AG04449 (cell line): ENCODE measurements around the gene FBXO3.
"Not testable (repeated sequence)": the region's sequence is repeated elsewhere in the genome, so short reads cannot be mapped to it uniquely, and the experiment has no call there.

Experiments used
- CTCF ChIA-PET: fragments of 350-600 bp; formaldehyde crosslinking; extraction: SDS; loops from one replicate; lab custom pipeline; 2021; ENCODE audit warnings: antibody characterized with exemption; lab: Yijun Ruan, JAX
- POLR2A ChIA-PET: fragments of 400-600, 350-600 bp; formaldehyde crosslinking; extraction: SDS; loops from one replicate; lab custom pipeline; 2020; ENCODE audit warnings: antibody characterized with exemption, inconsistent platforms; lab: Yijun Ruan, JAX
- DNase-seq: peaks from one replicate; pipeline ENCODE4 v3.0.0-alpha.2; 2010; ENCODE audit warnings: low read depth, low spot score
- H3K4me3 ChIP-seq: 2 replicates; pipeline ENCODE4 v1.5.1; 2011; ENCODE audit warnings: low read depth, mild to moderate bottlenecking, control low read depth, low read length
- TF ChIP-seq, protein P1 (sequence below): IDR thresholded peaks from one replicate; pipeline ENCODE4 v1.5.1; 2011; ENCODE audit warnings: mild to moderate bottlenecking, moderate library complexity, low read length, control low read depth, inconsistent platforms; ENCODE audit not compliant: insufficient read depth; ENCODE audit errors: missing control alignments

Gene FBXO3

DNA sequence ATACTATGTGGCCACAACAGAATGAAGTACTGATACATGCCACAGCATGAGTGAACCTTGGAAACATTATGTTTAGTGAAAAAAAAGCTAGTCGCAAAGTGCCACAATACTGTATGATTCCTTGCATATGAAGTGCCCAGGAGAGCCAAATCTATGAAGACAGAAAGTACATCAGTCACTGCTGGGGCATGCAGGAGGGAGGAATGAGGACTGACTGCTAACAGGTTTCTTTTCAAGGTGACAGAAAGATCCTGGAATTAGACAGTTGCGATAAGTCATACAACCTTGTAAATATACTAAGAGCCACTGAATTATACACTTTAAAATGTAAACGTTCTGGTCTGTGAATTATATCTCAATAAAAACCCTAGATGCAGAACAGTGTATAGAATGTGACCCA is 61.9 kb downstream of the FBXO3 start:
- POLR2A ChIA-PET, result no interaction called here
- H3K4me3 ChIP-seq, result no peak overlapping the region
- TF ChIP-seq, protein P1, sequence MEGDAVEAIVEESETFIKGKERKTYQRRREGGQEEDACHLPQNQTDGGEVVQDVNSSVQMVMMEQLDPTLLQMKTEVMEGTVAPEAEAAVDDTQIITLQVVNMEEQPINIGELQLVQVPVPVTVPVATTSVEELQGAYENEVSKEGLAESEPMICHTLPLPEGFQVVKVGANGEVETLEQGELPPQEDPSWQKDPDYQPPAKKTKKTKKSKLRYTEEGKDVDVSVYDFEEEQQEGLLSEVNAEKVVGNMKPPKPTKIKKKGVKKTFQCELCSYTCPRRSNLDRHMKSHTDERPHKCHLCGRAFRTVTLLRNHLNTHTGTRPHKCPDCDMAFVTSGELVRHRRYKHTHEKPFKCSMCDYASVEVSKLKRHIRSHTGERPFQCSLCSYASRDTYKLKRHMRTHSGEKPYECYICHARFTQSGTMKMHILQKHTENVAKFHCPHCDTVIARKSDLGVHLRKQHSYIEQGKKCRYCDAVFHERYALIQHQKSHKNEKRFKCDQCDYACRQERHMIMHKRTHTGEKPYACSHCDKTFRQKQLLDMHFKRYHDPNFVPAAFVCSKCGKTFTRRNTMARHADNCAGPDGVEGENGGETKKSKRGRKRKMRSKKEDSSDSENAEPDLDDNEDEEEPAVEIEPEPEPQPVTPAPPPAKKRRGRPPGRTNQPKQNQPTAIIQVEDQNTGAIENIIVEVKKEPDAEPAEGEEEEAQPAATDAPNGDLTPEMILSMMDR, result no peak
- CTCF ChIA-PET, result no interaction called here
- no peak for DNase-seq

DNA sequence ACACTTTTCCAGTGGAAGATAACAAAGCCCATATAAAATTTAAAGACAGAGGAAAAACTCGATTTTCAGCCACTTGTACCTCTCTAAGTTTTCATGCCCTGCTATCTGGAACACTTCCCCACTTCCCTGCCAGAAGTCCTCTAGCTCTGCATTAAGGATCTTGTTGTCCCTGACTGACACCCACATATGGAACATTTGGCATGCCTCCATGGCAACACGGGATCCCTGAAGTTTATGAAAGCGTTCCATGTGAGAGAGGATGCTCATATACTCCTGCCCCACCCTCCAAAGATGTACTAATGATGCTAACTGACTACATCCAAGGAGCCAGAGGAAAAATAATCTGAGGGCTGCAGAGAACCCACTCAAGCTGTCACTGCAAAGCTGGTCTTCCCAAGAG is 64.9 kb downstream of the FBXO3 start:
- POLR2A ChIA-PET, result interaction anchor here (0.5 to 0.7 kb wide), 2 partner anchors 16 to 44 kb away, joined by 3 read pairs; no protein-coding TSS in a partner anchor
- TF ChIP-seq, protein P1, result no peak
- no peak for DNase-seq
- CTCF ChIA-PET, result interaction anchor here (1.2 to 3.1 kb wide), 5 partner anchors 8 to 543 kb away, joined by 3 to 10 read pairs (median 6); no protein-coding TSS in a partner anchor
- H3K4me3 ChIP-seq, result no peak overlapping the region

GRCh38 chr11:33708985-33709384 is 65.3 kb downstream of the FBXO3 start:
- TF ChIP-seq, protein P1, result no peak
- no peak overlapping the region for H3K4me3 ChIP-seq
- ChIA-PET CTCF (interaction anchor here (0.6 to 3.1 kb wide), 5 partner anchors 11 to 542 kb away, joined by 3 to 10 read pairs (median 4); no protein-coding TSS in a partner anchor), POLR2A (interaction anchor here (0.5 to 0.7 kb wide), 2 partner anchors 15 to 44 kb away, joined by 3 read pairs; no protein-coding TSS in a partner anchor)
- no peak for DNase-seq

GRCh38 chr11:33707831-33708230 is 66.5 kb downstream of the FBXO3 start:
- H3K4me3 ChIP-seq, DNase-seq: not testable (repeated sequence)
- ChIA-PET POLR2A (interaction anchor here (0.9 kb wide), 1 partner anchor 15 kb away, joined by 3 read pairs; no protein-coding TSS in a partner anchor), CTCF (interaction anchor here (2.7 kb wide), 1 partner anchor 8 kb away, joined by 11 read pairs; no protein-coding TSS in a partner anchor)

- CTCF ChIA-PET, result interaction anchor here (0.7 to 2.7 kb wide), 3 partner anchors 9 to 122 kb away, joined by 3 to 11 read pairs (median 4); no protein-coding TSS in a partner anchor
- H3K4me3 ChIP-seq, result no peak overlapping the region
- DNase-seq, result no peak
- POLR2A ChIA-PET, result interaction anchor here (0.9 kb wide), 1 partner anchor 15 kb away, joined by 3 read pairs; no protein-coding TSS in a partner anchor
- TF ChIP-seq, protein P1, result no peak
Measured at GRCh38 chr11:33706966-33707365, 67.4 kb downstream of the FBXO3 start.

DNA sequence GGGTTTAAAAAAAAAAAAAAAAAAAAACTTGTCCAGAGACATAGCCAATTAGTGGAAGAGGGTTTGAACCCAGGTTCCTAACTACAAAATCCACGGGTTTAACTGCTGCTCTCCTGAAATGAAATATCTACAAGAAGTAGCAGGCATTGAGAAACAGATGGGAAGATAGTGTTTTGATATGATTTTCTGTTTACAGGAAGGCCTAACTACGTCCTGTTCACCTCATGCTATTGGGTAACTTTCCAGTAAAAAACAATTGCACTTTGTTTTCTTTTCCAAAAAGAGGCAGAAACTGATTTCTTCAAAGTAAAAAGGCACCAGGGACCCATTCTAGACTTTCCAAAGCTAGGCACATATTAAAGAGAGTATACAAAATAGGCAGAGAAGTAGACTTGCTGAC is 67.8 kb downstream of the FBXO3 start:
- POLR2A ChIA-PET, result no interaction called here
- TF ChIP-seq, protein P1, result no peak
- CTCF ChIA-PET, result interaction anchor here (0.7 to 4.1 kb wide), 4 partner anchors 7 to 123 kb away, joined by 3 to 12 read pairs (median 8); no protein-coding TSS in a partner anchor
- no peak for DNase-seq
- no peak overlapping the region for H3K4me3 ChIP-seq
